ENCODE measurements around the gene MIAT. TPM values are rescaled to one million over a fixed set of nuclear protein-coding genes. Genes with fewer than 3 reads are reported as not detected.

The MIAT gene
- total and polyA plus RNA-seq, 2 of the 8 experiments (the other 6 are each of a cell fraction or from before 2014, with no cell fraction given) = 27.6 to 36.0 TPM

DNA sequence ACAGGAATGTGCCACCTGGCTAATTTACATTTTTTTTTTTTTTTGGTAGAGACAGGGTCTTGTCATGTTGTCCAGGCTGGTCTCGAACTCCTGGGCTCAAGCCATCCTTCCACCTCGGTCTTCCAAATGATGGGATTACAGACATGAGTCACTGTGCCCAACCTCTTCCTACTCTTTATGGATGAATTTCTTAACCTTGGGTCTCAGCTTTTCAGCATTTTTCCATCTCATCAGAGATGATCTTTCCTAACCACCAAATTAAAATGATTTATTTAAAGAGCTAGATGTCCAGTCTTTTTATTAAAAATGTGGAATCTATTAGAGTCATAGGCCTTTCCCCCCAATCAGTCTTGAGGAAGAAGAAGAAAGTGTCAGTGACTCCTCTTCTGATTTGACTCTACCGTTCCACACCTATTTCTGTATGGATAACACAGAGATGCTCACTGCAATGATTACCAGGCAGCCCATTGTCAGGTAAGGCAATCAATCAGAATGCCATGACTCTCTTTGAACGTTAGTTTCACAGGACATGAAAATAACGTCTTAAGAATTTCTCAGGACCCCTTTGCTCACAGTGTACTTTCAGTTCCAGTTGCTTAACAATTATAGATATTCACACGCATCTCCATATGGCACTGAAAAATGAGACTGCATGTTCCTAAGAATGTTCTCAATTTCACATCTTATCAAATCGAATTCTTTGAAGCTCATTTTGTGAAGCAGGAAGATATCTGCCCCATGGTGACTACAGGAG, 51.0 kb downstream of the MIAT start:
- Histone ChIP-seq H4K91ac (replicated peaks; ENCODE audit: insufficient read length, low read length) (no peak overlapping the region), H3K27ac (ENCODE audit: low read depth, low read length) (no peak overlapping the region), H2AK5ac (ENCODE audit: low read depth, low read length) (no peak overlapping the region), H2AFZ (ENCODE audit: low read length) (no peak overlapping the region), H3K4ac (replicated peaks; ENCODE audit: insufficient read length, low read depth, low read length) (no peak overlapping the region), H3K36me3 (ENCODE audit: control insufficient read depth in 2 of 4, insufficient read depth in 4 of 4, low read length in 3 of 4) (peaks cover 0 to 7% (median 0%) of the 10 kb centered on the region in 4 experiments; a peak in 2 of 8 replicates), H2BK5ac (ENCODE audit: low read depth, low read length) (no peak overlapping the region), H2BK20ac (ENCODE audit: low read length) (no peak overlapping the region), H3K4me3 (ENCODE audit: extremely low read depth in 1 of 4, insufficient read depth in 2 of 4, low read depth in 3 of 4, low read length in 4 of 4) (no peak overlapping the region), H3K23me2 (ENCODE audit: low read depth, low read length) (no peaks in the 10 kb centered on the region), H3K79me1 (ENCODE audit: low read depth, low read length) (no peaks in the 10 kb centered on the region), H4K5ac (ENCODE audit: insufficient read length, low read depth, low read length) (no peak overlapping the region), H3K9me3 (ENCODE audit: insufficient read depth in 2 of 2, low read depth in 1 of 2, low read length in 1 of 2) (peaks cover 10 to 14% of the 10 kb centered on the region in 2 experiments; a peak in 3 of 4 replicates), H3K56ac (replicated peaks; ENCODE audit: insufficient read length, low read depth, low read length) (no peak overlapping the region), H3K4me1 (replicated peaks in 1 of 4; ENCODE audit: control insufficient read depth in 3 of 4, insufficient read depth in 4 of 4, low read length in 3 of 4) (no peaks in the 10 kb centered on the region), H2BK15ac (ENCODE audit: low read length) (no peak overlapping the region), H3K4me2 (ENCODE audit: insufficient read depth in 1 of 2, low read depth in 2 of 2, low read length in 2 of 2) (no peak overlapping the region), H2BK12ac (ENCODE audit: low read depth, low read length) (no peak overlapping the region), H4K8ac (ENCODE audit: extremely low read depth, insufficient read depth, low read length) (no peak overlapping the region), H3K23ac (ENCODE audit: insufficient read length) (no peak overlapping the region), H3K14ac (ENCODE audit: insufficient read length) (no peak overlapping the region), H3K18ac (ENCODE audit: extremely low read depth, low read length) (no peak overlapping the region), H2BK120ac (replicated peaks; ENCODE audit: low read depth, low read length) (no peak overlapping the region), H3K27me3 (replicated peaks in 1 of 4; ENCODE audit: control insufficient read depth in 3 of 4, extremely low read depth in 1 of 4, insufficient read depth in 3 of 4, low read length in 3 of 4) (no peaks in the 10 kb centered on the region), H3K79me2 (ENCODE audit: control insufficient read depth in 1 of 2, insufficient read depth in 2 of 2, low read length in 2 of 2) (no peaks in the 10 kb centered on the region), H3K9ac (replicated peaks in 1 of 4; ENCODE audit: extremely low read depth in 1 of 4, low read depth in 3 of 4, low read length in 3 of 4) (no peak overlapping the region), H4K20me1 (replicated peaks in 1 of 2; ENCODE audit: control insufficient read depth in 1 of 2, insufficient read depth in 2 of 2, low read length in 2 of 2) (no peaks in the 10 kb centered on the region)
- FAIRE-seq (no peak), DNase-seq (ENCODE audit: low read depth in 1 of 2, low spot score in 2 of 2) (no peak)
- CTCF ChIA-PET (ENCODE audit: partially characterized antibody) = interaction anchor here (0.7 kb wide), 1 partner anchor 67 kb away, joined by 3 read pairs; no protein-coding TSS in a partner anchor
- 73% methylated on average over 7 of the region's 7 CpGs; no CpG with 5 or more reads in 1 of the 2 experiments for WGBS, 2 experiments (ENCODE audit: extremely low coverage in 1 of 2, insufficient coverage in 1 of 2, insufficient read length in 1 of 2, insufficient replicate concordance in 2 of 2, low coverage in 1 of 2, low lambda C conversion rate in 2 of 2, missing lambda C conversion rate in 1 of 2)
- POLR2A ChIA-PET (ENCODE audit: partially characterized antibody) = interaction anchor here (1.7 kb wide), 1 partner anchor 37 kb away, joined by 3 read pairs; no protein-coding TSS in a partner anchor
- TF ChIP-seq TCF12 (IDR thresholded peaks at IDR 0.05; ENCODE audit: low read depth, low read length) (no peak), BACH1 (IDR thresholded peaks at IDR 0.05; ENCODE audit: low read length) (no peak), TAF1 (IDR thresholded peaks at IDR 0.05; ENCODE audit: low read depth, low read length) (no peak), RBBP5 (IDR thresholded peaks at IDR 0.05; ENCODE audit: borderline replicate concordance, low read depth, low read length) (no peak), SP1 (IDR thresholded peaks at IDR 0.05; ENCODE audit: low read depth, low read length) (no peak), SUZ12 (IDR thresholded peaks at IDR 0.05; ENCODE audit: low read length) (no peak), TBP (IDR thresholded peaks at IDR 0.05; ENCODE audit: low read depth, low read length) (no peak)
- TF ChIP-seq, protein P1, sequence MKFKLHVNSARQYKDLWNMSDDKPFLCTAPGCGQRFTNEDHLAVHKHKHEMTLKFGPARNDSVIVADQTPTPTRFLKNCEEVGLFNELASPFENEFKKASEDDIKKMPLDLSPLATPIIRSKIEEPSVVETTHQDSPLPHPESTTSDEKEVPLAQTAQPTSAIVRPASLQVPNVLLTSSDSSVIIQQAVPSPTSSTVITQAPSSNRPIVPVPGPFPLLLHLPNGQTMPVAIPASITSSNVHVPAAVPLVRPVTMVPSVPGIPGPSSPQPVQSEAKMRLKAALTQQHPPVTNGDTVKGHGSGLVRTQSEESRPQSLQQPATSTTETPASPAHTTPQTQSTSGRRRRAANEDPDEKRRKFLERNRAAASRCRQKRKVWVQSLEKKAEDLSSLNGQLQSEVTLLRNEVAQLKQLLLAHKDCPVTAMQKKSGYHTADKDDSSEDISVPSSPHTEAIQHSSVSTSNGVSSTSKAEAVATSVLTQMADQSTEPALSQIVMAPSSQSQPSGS (IDR thresholded peaks at IDR 0.05; ENCODE audit: low read length) = no peak

All from H1 (cell line).